Lower leg skin (tissue), 3 donors: ENCODE results near the gene CACNA2D4.

Source experiments
- CTCF ChIP-seq, 3 donors: fragments of 450-650 bp; IDR thresholded peaks; one replicate each; pipeline ENCODE4 v1.5.1; 2016; ENCODE audit warnings: antibody characterized with exemption in 3 of 3, mild to moderate bottlenecking in 3 of 3, moderate library complexity in 2 of 3
- POLR2A ChIP-seq, 2 donors: fragments of 450-650 bp; IDR thresholded peaks; one replicate each; pipeline ENCODE4 v1.6.1; 2016 to 2017; ENCODE audit warnings: antibody characterized with exemption in 2 of 2, mild to moderate bottlenecking in 1 of 2, moderate library complexity in 1 of 2

GRCh38 chr12:1769809-1770494, 148.5 kb downstream of the CACNA2D4 start:
- no peak for TF ChIP-seq POLR2A (IDR thresholded peaks at IDR 0.05)
- no peak for TF ChIP-seq CTCF (IDR thresholded peaks at IDR 0.05)
